ENCODE results near the gene AGMAT. TPM values are rescaled to one million over a fixed set of nuclear protein-coding genes. Genes with fewer than 3 reads are reported as not detected.

Gene AGMAT
- total and polyA plus RNA-seq, 2 of the 8 experiments (the other 6 are each of a cell fraction or from before 2014, with no cell fraction given) = 3.7 to 5.8 TPM

- Histone ChIP-seq H4K8ac (ENCODE audit: extremely low read depth, insufficient read depth, low read length) (no peak overlapping the region), H3K4ac (replicated peaks; ENCODE audit: insufficient read length, low read depth, low read length) (no peak overlapping the region), H3K23me2 (ENCODE audit: low read depth, low read length) (no peaks in the 10 kb centered on the region), H3K23ac (ENCODE audit: insufficient read length) (no peak overlapping the region), H3K9ac (replicated peaks in 1 of 4; ENCODE audit: extremely low read depth in 1 of 4, low read depth in 3 of 4, low read length in 3 of 4) (no peak overlapping the region), H3K79me2 (ENCODE audit: control insufficient read depth in 1 of 2, insufficient read depth in 2 of 2, low read length in 2 of 2) (no peaks in the 10 kb centered on the region), H4K20me1 (replicated peaks in 1 of 2; ENCODE audit: control insufficient read depth in 1 of 2, insufficient read depth in 2 of 2, low read length in 2 of 2) (peaks cover 0 to 2% of the 10 kb centered on the region in 2 experiments), H2AFZ (ENCODE audit: low read length) (no peak overlapping the region), H3K18ac (ENCODE audit: extremely low read depth, low read length) (no peak overlapping the region), H3K56ac (replicated peaks; ENCODE audit: insufficient read length, low read depth, low read length) (no peak overlapping the region), H2BK120ac (replicated peaks; ENCODE audit: low read depth, low read length) (no peak overlapping the region), H3K36me3 (ENCODE audit: control insufficient read depth in 2 of 4, insufficient read depth in 4 of 4, low read length in 3 of 4) (peaks cover 8 to 39% (median 23%) of the 10 kb centered on the region in 4 experiments), H4K5ac (ENCODE audit: insufficient read length, low read depth, low read length) (no peak overlapping the region), H2BK5ac (ENCODE audit: low read depth, low read length) (no peak overlapping the region), H3K27me3 (replicated peaks in 1 of 4; ENCODE audit: control insufficient read depth in 3 of 4, extremely low read depth in 1 of 4, insufficient read depth in 3 of 4, low read length in 3 of 4) (no peaks in the 10 kb centered on the region), H2BK15ac (ENCODE audit: low read length) (no peak overlapping the region), H3K4me2 (ENCODE audit: insufficient read depth in 1 of 2, low read depth in 2 of 2, low read length in 2 of 2) (no peak overlapping the region), H2BK12ac (ENCODE audit: low read depth, low read length) (no peak overlapping the region), H3K4me1 (replicated peaks in 1 of 4; ENCODE audit: control insufficient read depth in 3 of 4, insufficient read depth in 4 of 4, low read length in 3 of 4) (no peaks in the 10 kb centered on the region), H4K91ac (replicated peaks; ENCODE audit: insufficient read length, low read length) (no peak overlapping the region), H3K27ac (ENCODE audit: low read depth, low read length) (no peak overlapping the region), H3K9me3 (ENCODE audit: insufficient read depth in 2 of 2, low read depth in 1 of 2, low read length in 1 of 2) (no peaks in the 10 kb centered on the region), H2BK20ac (ENCODE audit: low read length) (no peak overlapping the region), H3K14ac (ENCODE audit: insufficient read length) (no peak overlapping the region), H3K79me1 (ENCODE audit: low read depth, low read length) (no peaks in the 10 kb centered on the region), H2AK5ac (ENCODE audit: low read depth, low read length) (no peak overlapping the region), H3K4me3 (ENCODE audit: extremely low read depth in 1 of 4, insufficient read depth in 2 of 4, low read depth in 3 of 4, low read length in 4 of 4) (no peak overlapping the region)
- POLR2A ChIA-PET (ENCODE audit: partially characterized antibody) = interaction anchor here (4.3 kb wide), 1 partner anchor 10 kb away, joined by 23 read pairs; no protein-coding TSS in a partner anchor
- DNase-seq (ENCODE audit: low read depth in 1 of 2, low spot score in 2 of 2) (no peak), FAIRE-seq (no peak)
- CTCF ChIA-PET (ENCODE audit: partially characterized antibody) = interaction anchor here (0.6 kb wide), 1 partner anchor 65 kb away, joined by 3 read pairs; no protein-coding TSS in a partner anchor
- no peak for TF ChIP-seq POLR2AphosphoS5 (IDR thresholded peaks at IDR 0.05; ENCODE audit: low read depth, low read length)
- TF ChIP-seq PHF8 (conservative IDR thresholded peaks at IDR 0.05; ENCODE audit: low read depth, low read length) = no peak
- no peak for TF ChIP-seq KDM5A (IDR thresholded peaks at IDR 0.05; ENCODE audit: low read length)
- TF ChIP-seq CHD1 (IDR thresholded peaks at IDR 0.05; ENCODE audit: low read depth, low read length) = no peak
- TF ChIP-seq HDAC6 (IDR thresholded peaks at IDR 0.05; ENCODE audit: low read depth, low read length) = no peak
- no peak for TF ChIP-seq ATF3 (IDR thresholded peaks at IDR 0.05; ENCODE audit: insufficient read depth, low read depth, low read length)
- TF ChIP-seq KDM4A (IDR thresholded peaks at IDR 0.05; ENCODE audit: low read depth, low read length, severe bottlenecking) = no peak
- TF ChIP-seq KDM1A (IDR thresholded peaks at IDR 0.05; ENCODE audit: borderline replicate concordance, low read length) = no peak
- no peak for TF ChIP-seq EZH2 (IDR thresholded peaks at IDR 0.05; ENCODE audit: low read depth, low read length, severe bottlenecking)
- TF ChIP-seq SAP30 (IDR thresholded peaks at IDR 0.05; ENCODE audit: insufficient read depth, insufficient replicate concordance, low read length) = no peak
- no peak for TF ChIP-seq SIX5 (IDR thresholded peaks at IDR 0.05; ENCODE audit: low read depth, low read length)
- TF ChIP-seq CTBP2 (IDR thresholded peaks at IDR 0.05; ENCODE audit: borderline replicate concordance, insufficient read depth, insufficient read length, low read length) = no peak
- TF ChIP-seq RNF2 (IDR thresholded peaks at IDR 0.05; ENCODE audit: borderline replicate concordance, low read depth, low read length, missing control alignments, poor library complexity, severe bottlenecking) = no peak
- TF ChIP-seq SRF (IDR thresholded peaks at IDR 0.05; ENCODE audit: low read depth, low read length) = no peak
Observed at GRCh38 chr1:15571266-15571665, 13.6 kb downstream of the AGMAT start.
